AG10803 (cell line): Measurements from ENCODE around the gene SLC39A7.
A peak's percentile ranks its signal among the peaks of the same experiment; 100 is the strongest.

Experiments
- DNase-seq: peaks from one replicate; pipeline ENCODE4 v3.0.0; 2010; ENCODE audit warnings: low read depth
- H3K4me3 ChIP-seq: 2 replicates; pipeline ENCODE4 v1.5.1; 2011; ENCODE audit warnings: mild to moderate bottlenecking, low read length, control low read depth
- TF ChIP-seq, protein P1 (sequence below): conservative IDR thresholded peaks from 2 replicates; pipeline ENCODE4 v1.5.1; 2011; ENCODE audit warnings: mild to moderate bottlenecking, low read length, control low read depth, inconsistent platforms

Gene SLC39A7, protein sequence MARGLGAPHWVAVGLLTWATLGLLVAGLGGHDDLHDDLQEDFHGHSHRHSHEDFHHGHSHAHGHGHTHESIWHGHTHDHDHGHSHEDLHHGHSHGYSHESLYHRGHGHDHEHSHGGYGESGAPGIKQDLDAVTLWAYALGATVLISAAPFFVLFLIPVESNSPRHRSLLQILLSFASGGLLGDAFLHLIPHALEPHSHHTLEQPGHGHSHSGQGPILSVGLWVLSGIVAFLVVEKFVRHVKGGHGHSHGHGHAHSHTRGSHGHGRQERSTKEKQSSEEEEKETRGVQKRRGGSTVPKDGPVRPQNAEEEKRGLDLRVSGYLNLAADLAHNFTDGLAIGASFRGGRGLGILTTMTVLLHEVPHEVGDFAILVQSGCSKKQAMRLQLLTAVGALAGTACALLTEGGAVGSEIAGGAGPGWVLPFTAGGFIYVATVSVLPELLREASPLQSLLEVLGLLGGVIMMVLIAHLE

DNA sequence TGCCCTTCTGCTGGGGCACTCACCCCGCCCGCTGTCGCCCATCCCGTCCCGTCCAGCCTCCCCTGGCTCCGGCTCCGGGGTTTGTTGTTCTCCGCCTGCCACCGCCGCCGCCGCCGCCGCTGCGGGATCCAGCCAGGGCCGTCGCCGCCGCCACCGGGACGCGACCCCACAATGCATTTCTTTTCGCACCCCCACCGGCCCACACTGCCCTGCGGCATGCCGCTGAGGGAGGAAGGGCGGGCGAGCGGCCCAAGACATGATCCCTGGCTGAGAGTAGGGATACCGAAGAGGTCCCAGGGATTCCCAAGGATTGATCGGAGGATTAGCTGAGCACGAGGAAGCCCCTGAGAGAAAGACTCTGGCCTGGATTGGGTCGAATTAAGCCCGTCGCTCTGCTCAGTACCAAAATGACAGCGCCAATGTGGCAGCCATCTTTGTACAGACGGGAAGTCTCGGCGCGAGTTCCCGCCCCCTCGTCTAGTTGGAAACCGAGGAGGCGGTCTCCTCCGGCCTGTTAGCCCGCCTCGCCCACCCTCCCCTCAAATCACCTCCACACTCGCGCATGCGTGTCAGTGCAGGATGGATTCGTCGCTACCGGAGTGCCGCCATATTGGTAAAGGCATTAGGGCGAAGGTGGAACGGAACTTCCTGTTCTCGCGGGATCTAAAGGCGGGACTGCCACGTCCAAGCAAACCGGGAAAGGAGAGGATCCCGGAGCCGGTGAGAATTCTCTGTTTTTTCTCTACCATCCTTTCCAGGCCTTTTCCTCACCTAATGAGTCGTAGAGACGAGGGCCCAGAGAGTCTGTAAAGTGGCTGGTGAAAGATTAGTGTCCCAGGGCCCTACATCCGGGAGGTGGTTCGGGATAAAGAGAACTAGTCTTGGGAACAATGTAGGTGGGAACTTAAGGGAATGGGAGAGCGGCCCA lies at the start of gene SLC39A7, which contains the start of gene RXRB:
Gene SLC39A7 (plus strand): TSS at position 649 of the 928 bp plus-strand sequence. CDS start 379 bp downstream, outside the sequence.
Gene RXRB (minus strand): TSS at position 447 of the 928 bp plus-strand sequence. CDS start 189 bp downstream, at position 258.
- peak; percentile 99 for DNase-seq
- H3K4me3 ChIP-seq, result peak within 1 kb of the TSS; percentile 81
- TF ChIP-seq, protein P1, sequence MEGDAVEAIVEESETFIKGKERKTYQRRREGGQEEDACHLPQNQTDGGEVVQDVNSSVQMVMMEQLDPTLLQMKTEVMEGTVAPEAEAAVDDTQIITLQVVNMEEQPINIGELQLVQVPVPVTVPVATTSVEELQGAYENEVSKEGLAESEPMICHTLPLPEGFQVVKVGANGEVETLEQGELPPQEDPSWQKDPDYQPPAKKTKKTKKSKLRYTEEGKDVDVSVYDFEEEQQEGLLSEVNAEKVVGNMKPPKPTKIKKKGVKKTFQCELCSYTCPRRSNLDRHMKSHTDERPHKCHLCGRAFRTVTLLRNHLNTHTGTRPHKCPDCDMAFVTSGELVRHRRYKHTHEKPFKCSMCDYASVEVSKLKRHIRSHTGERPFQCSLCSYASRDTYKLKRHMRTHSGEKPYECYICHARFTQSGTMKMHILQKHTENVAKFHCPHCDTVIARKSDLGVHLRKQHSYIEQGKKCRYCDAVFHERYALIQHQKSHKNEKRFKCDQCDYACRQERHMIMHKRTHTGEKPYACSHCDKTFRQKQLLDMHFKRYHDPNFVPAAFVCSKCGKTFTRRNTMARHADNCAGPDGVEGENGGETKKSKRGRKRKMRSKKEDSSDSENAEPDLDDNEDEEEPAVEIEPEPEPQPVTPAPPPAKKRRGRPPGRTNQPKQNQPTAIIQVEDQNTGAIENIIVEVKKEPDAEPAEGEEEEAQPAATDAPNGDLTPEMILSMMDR, result no peak

DNA sequence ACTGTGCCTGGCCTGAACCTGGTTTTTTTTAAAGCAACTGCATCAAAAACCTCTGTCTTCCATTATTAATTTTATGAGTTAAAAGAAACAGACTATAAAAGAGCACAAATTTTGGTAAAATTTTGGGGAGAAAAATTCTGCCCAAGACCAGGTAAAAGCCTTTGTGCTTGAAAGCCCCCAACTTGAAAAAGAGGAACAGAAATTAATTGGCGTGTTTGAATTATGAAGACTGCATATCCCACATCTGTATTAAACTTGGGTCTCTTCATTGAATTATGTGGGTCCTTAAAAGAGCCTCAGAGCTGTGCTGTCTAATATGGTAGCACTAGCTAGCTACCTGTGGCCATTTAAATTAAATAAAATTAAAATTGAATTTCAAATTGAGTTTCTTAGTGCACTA lies 49.6 kb upstream of the SLC39A7 start:
- DNase-seq, result no peak
- H3K4me3 ChIP-seq, result no peak overlapping the region
- TF ChIP-seq, protein P1, result no peak

DNA sequence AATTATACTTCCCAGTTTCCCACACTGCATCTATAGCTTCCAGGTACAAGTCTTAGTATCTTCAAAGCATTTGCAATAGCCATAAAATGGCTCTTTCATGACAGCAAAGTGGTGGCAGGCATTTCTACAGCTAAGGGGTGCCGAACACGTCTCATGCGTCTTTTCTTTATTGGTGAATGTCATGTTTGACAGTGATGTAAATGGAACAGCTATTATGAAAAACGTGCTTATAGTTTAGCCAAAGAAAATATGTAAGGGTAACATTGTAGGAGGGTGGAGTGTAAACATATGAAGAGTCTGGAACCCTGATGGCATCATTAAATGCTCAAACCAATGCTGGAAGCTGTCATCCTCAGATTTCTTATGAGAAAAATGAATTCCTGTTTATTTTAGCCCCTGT lies 46.3 kb upstream of the SLC39A7 start:
- DNase-seq, result no peak
- H3K4me3 ChIP-seq, result no peak overlapping the region
- TF ChIP-seq, protein P1, result no peak

DNA sequence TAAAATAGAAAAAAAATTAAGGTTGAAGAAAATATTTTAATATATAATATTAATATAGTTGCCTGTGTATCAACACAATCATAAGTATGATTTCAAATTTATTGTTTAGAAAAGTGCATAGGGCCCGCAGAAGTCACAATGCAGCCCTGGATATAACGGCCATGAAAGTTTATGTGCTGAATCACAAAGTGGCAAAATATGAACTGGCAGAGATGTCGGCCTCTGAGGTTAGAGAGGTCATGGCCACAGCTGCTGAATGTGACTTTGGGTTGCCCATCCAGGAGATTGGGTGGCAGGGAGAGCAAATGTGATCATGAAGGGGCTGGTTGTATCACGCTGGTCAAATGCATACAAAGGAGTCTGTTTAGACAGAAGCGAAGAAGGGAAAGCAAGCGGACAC lies 44.1 kb upstream of the SLC39A7 start:
- no peak for DNase-seq
- TF ChIP-seq, protein P1, result no peak
- H3K4me3 ChIP-seq, result no peak overlapping the region

DNA sequence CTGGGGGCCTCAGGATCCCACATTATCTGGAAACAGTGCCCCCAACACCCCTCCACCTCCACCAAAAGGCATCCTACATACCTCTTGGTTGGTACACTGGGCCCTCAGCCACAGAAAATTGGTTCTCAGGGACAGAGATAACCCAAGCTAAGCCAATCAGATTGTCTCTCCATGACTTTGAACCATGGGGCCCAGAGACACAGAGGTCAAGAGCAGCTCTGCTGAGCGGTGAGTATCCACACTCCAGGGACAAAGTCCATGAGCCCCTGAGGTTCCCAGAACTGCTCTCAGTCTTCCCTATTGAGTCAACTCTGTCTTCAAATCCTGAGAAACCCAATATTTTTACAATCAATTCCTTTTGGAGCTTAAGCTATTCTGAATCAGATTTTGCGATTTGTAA lies 43.7 kb upstream of the SLC39A7 start:
- no peak overlapping the region for H3K4me3 ChIP-seq
- DNase-seq, result no peak
- TF ChIP-seq, protein P1, result no peak

DNA sequence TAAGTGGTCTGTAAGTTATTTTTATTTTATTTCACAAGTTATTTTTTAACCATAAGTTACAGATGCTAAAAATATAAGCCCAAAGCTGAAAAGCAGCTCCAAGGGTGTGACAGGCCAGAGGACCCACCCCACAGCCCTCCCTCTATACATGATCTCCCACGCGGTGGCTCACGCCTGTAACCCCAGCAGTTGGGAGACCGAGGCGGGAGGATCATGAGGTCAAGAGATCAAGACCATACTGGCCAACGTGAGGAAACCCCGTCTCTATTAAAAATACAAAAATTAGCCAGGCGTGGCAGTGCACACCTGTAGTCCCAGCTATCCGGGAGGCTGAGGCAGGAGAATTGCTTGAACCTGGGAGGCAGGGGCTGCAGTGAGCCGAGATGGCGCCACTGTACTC lies 40.6 kb upstream of the SLC39A7 start:
- no peak for DNase-seq
- TF ChIP-seq, protein P1, result no peak
- H3K4me3 ChIP-seq, result no peak overlapping the region
